Measurements from ENCODE around the gene R3HDM2.

The R3HDM2 gene

DNA sequence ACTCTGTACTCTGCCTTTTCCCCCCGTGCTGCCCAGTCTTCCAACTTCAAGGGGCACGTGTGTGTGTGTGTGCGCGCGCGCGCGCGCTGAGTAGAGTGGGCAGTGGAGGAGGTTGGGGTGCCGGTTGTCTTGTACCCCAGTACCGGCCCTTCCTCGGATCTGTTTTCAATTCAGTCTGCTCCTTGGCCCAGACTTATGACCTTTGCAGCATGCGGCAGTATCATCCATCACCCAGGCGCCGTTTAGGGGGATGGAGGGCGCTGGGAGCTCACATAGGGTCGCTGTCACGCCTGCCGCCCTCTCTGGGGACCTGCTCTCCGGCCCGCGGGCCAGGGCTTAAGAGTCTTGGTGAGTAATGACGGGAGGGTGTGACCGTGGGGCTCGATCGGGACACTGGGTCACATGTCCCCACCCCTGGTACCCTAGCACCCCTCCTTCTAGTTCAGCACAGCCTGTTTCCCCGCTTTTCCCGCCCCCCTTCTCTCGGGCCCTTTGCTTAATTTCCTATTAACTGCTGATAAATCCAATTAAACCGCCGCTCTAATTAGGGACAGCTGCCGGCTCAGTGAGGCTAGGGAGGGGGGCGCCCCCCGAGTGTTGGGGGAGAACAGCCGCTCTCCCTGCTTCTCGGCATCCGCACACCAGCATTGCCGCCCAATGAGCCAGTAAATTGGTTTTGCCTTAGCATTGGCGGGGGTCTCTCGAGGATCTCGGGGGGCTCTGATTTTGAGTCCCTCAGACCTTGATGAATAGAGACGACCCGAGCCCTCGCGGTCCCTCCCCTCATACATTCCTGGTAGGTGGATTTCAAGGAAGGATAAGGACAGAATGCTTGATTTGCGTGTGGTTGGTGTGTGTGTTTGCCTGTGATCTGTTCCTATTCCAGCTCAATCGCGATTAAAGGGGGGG, 189.2 kb downstream of the R3HDM2 start:
- Histone ChIP-seq H3K9ac (ENCODE audit: low read depth, low read length, poor library complexity) (peak overlapping the region; percentile 34), H3K23ac (ENCODE audit: low read depth, low read length, poor library complexity) (peak overlapping the region; percentile 89), H3K27me3 (ENCODE audit: control insufficient read depth in 3 of 3, insufficient read depth in 3 of 3, low read depth in 1 of 3, low read length in 3 of 3) (peaks cover 22 to 68% (median 39%) of the 10 kb centered on the region in 3 experiments), H4K8ac (ENCODE audit: low read depth, low read length) (no peak overlapping the region), H3K14ac (ENCODE audit: low read length) (no peak overlapping the region), H2AK5ac (ENCODE audit: low read depth, low read length) (no peak overlapping the region), H3K36me3 (replicated peaks in 1 of 2; ENCODE audit: control insufficient read depth in 2 of 2, insufficient read depth in 2 of 2, low read length in 2 of 2) (peaks cover 0 to 2% of the 10 kb centered on the region in 2 donors), H3K4ac (ENCODE audit: low read length) (no peak overlapping the region), H3K4me3 (ENCODE audit: low read length in 2 of 2) (peak overlapping the region in 1 of 2 donors; percentile 58), H3K27ac (replicated peaks; ENCODE audit: low read length) (no peak overlapping the region), H2BK15ac (ENCODE audit: low read length) (peak overlapping the region; percentile 27), H3K9me3 (replicated peaks in 1 of 2; ENCODE audit: control insufficient read depth in 2 of 2, insufficient read depth in 1 of 2, low read depth in 1 of 2, low read length in 2 of 2) (no peaks in the 10 kb centered on the region), H3K4me2 (ENCODE audit: insufficient read depth, low read length, poor library complexity, severe bottlenecking) (no peak overlapping the region), H3K79me1 (ENCODE audit: low read depth, low read length) (peaks cover 2% of the 10 kb centered on the region), H2AFZ (ENCODE audit: low read length) (no peak overlapping the region), H3K4me1 (ENCODE audit: control insufficient read depth in 2 of 2, insufficient read depth in 1 of 2, low read depth in 1 of 2, low read length in 2 of 2) (peaks cover 39 to 43% of the 10 kb centered on the region in 2 donors), H4K91ac (ENCODE audit: low read depth, low read length, poor library complexity) (no peak overlapping the region), H2BK12ac (ENCODE audit: low read length) (no peak overlapping the region), H3K18ac (ENCODE audit: low read length) (peak overlapping the region; percentile 84), H2BK120ac (ENCODE audit: low read depth, low read length) (no peak overlapping the region), H2BK5ac (ENCODE audit: low read length) (no peak overlapping the region)
- no peak for DNase-seq (ENCODE audit: low spot score)
- no CpG with 5 or more reads among the region's 48 CpGs for WGBS, 2 donors (ENCODE audit: extremely low coverage in 2 of 2, insufficient read length in 2 of 2, insufficient replicate concordance in 1 of 2)

DNA sequence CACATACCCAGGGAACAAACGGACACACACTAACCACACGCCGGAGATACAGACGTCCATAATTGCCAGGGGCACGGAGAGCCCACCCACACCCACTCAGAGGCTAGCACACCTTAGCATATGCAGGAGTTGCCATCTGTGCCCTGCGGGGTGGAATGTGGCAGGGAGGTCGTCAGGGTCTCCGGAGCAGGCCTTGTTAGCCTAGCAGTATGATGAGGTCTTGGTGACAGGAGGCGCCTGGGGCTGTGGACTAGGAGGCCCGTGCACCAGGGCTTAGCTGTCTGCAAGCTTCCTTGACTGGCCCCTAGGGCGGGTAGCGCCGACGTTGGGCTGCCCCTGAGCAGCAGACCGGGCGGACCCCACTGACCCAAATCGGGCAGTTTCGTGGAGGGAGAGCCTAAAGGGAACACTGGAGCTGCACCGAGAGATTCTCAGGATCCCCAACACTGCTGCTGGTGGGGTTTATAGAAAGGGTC, 189.9 kb downstream of the R3HDM2 start:
- peak overlapping the region; percentile 2 for H3K23ac ChIP-seq (ENCODE audit: low read depth, low read length, poor library complexity)
- H4K91ac ChIP-seq (ENCODE audit: low read depth, low read length, poor library complexity): no peak overlapping the region
- no peak overlapping the region for H3K4me2 ChIP-seq (ENCODE audit: insufficient read depth, low read length, poor library complexity, severe bottlenecking)
- H3K27ac ChIP-seq (replicated peaks; ENCODE audit: low read length): no peak overlapping the region
- H3K4ac ChIP-seq (ENCODE audit: low read length): no peak overlapping the region
- no peak overlapping the region for H2BK12ac ChIP-seq (ENCODE audit: low read length)
- H2AFZ ChIP-seq (ENCODE audit: low read length): no peak overlapping the region
- no peaks in the 10 kb centered on the region for H3K36me3 ChIP-seq (replicated peaks in 1 of 2; ENCODE audit: control insufficient read depth in 2 of 2, insufficient read depth in 2 of 2, low read length in 2 of 2)
- H2BK5ac ChIP-seq (ENCODE audit: low read length): no peak overlapping the region
- peaks cover 2% of the 10 kb centered on the region for H3K79me1 ChIP-seq (ENCODE audit: low read depth, low read length)
- no peak overlapping the region for H2BK120ac ChIP-seq (ENCODE audit: low read depth, low read length)
- H3K4me3 ChIP-seq (ENCODE audit: low read length in 2 of 2): peak overlapping the region; percentile 58 to 70
- H3K9ac ChIP-seq (ENCODE audit: low read depth, low read length, poor library complexity): peak overlapping the region; percentile 34
- H3K27me3 ChIP-seq (ENCODE audit: control insufficient read depth in 3 of 3, insufficient read depth in 3 of 3, low read depth in 1 of 3, low read length in 3 of 3): peaks cover 22 to 75% (median 42%) of the 10 kb centered on the region in 3 experiments
- no peaks in the 10 kb centered on the region for H3K9me3 ChIP-seq (replicated peaks in 1 of 2; ENCODE audit: control insufficient read depth in 2 of 2, insufficient read depth in 1 of 2, low read depth in 1 of 2, low read length in 2 of 2)
- no peak overlapping the region for H2AK5ac ChIP-seq (ENCODE audit: low read depth, low read length)
- H4K8ac ChIP-seq (ENCODE audit: low read depth, low read length): no peak overlapping the region
- H3K14ac ChIP-seq (ENCODE audit: low read length): no peak overlapping the region
- H2BK15ac ChIP-seq (ENCODE audit: low read length): peak overlapping the region; percentile 27
- no CpG with 5 or more reads among the region's 19 CpGs for WGBS, 2 donors (ENCODE audit: extremely low coverage in 2 of 2, insufficient read length in 2 of 2, insufficient replicate concordance in 1 of 2)
- peaks cover 39 to 47% of the 10 kb centered on the region in 2 donors for H3K4me1 ChIP-seq (ENCODE audit: control insufficient read depth in 2 of 2, insufficient read depth in 1 of 2, low read depth in 1 of 2, low read length in 2 of 2)
- no peak for DNase-seq (ENCODE audit: low spot score)
- H3K18ac ChIP-seq (ENCODE audit: low read length): peak overlapping the region; percentile 82

DNA sequence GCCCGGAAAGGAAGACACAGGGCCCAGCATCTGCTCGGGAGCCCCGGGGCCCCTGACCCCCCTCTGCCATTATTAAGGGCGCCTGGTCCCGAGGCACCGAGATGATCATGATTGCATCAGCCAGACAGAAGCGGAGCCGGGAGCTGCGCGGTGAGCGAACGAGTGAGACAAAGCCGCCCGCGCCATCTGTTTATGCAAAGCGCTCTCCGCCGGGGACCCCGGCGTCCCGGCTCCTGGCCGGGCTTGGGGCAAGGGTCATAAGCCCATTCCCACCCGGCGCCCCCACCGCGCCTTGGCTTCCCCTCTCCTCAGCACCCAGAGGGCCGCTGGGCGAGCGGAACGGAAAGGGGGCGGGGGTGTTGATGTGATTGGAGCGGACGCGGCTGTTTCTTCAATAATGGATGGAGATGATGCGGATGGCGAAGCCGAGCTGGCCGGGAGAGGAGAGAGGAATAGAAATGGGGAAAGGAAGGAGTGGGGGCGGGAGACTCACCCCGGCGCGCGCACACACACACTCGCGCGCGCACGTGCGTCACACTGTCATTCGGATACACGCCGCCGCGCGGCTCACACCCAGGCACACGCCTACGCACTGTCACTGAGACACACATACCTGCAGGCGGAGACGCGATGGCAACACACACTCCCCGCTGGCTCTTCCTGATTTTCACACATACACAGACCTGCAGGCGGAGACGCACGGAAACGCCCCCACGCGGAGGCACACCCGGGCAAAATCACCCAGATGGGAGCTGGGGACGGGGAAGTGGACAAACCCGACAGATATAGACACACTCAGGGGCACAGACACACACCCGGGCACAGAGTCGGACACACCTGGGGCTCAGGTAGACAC, 190.5 kb downstream of the R3HDM2 start:
- peaks cover 2% of the 10 kb centered on the region for H3K79me1 ChIP-seq (ENCODE audit: low read depth, low read length)
- peak overlapping the region; percentile 82 for H3K18ac ChIP-seq (ENCODE audit: low read length)
- H3K23ac ChIP-seq (ENCODE audit: low read depth, low read length, poor library complexity): peak overlapping the region; percentile 2
- no peak for DNase-seq (ENCODE audit: low spot score)
- peak overlapping the region; percentile 7 for H2AK5ac ChIP-seq (ENCODE audit: low read depth, low read length)
- peak overlapping the region; percentile 15 for H3K9ac ChIP-seq (ENCODE audit: low read depth, low read length, poor library complexity)
- H2BK12ac ChIP-seq (ENCODE audit: low read length): no peak overlapping the region
- peak overlapping the region; percentile 90 for H2AFZ ChIP-seq (ENCODE audit: low read length)
- peaks cover 39 to 49% of the 10 kb centered on the region in 2 donors for H3K4me1 ChIP-seq (ENCODE audit: control insufficient read depth in 2 of 2, insufficient read depth in 1 of 2, low read depth in 1 of 2, low read length in 2 of 2)
- peaks cover 0 to 6% of the 10 kb centered on the region in 2 donors for H3K36me3 ChIP-seq (replicated peaks in 1 of 2; ENCODE audit: control insufficient read depth in 2 of 2, insufficient read depth in 2 of 2, low read length in 2 of 2)
- H2BK120ac ChIP-seq (ENCODE audit: low read depth, low read length): no peak overlapping the region
- no CpG with 5 or more reads among the region's 72 CpGs for WGBS, 2 donors (ENCODE audit: extremely low coverage in 2 of 2, insufficient read length in 2 of 2, insufficient replicate concordance in 1 of 2)
- peak overlapping the region; percentile 58 to 70 for H3K4me3 ChIP-seq (ENCODE audit: low read length in 2 of 2)
- H3K27me3 ChIP-seq (ENCODE audit: control insufficient read depth in 3 of 3, insufficient read depth in 3 of 3, low read depth in 1 of 3, low read length in 3 of 3): peaks cover 22 to 82% (median 42%) of the 10 kb centered on the region in 3 experiments
- H2BK5ac ChIP-seq (ENCODE audit: low read length): no peak overlapping the region
- H3K9me3 ChIP-seq (replicated peaks in 1 of 2; ENCODE audit: control insufficient read depth in 2 of 2, insufficient read depth in 1 of 2, low read depth in 1 of 2, low read length in 2 of 2): no peaks in the 10 kb centered on the region
- peak overlapping the region; percentile 22 for H2BK15ac ChIP-seq (ENCODE audit: low read length)
- no peak overlapping the region for H3K14ac ChIP-seq (ENCODE audit: low read length)
- no peak overlapping the region for H3K4ac ChIP-seq (ENCODE audit: low read length)
- no peak overlapping the region for H4K8ac ChIP-seq (ENCODE audit: low read depth, low read length)
- H4K91ac ChIP-seq (ENCODE audit: low read depth, low read length, poor library complexity): no peak overlapping the region
- H3K27ac ChIP-seq (replicated peaks; ENCODE audit: low read length): no peak overlapping the region
- peak overlapping the region; percentile 87 for H3K4me2 ChIP-seq (ENCODE audit: insufficient read depth, low read length, poor library complexity, severe bottlenecking)
